SK-N-SH treated with all-trans-retinoic acid at 6 μM for 48 hours (cell line): ENCODE measurements around the gene RAVER2.

Source experiments
- ARNTL ChIP-seq: fragments of 450-650 bp; formaldehyde crosslinking; IDR thresholded peaks from 2 replicates; pipeline ENCODE4 v1.5.0; 2020; ENCODE audit warnings: low read depth, mild to moderate bottlenecking, moderate library complexity, borderline replicate concordance
- CREB5 ChIP-seq: fragments of 250-450 bp; sonication (Bioruptor Pico); IDR thresholded peaks from 2 replicates; pipeline ENCODE4 v1.5.1; 2020; ENCODE audit warnings: low read depth, mild to moderate bottlenecking, moderate library complexity
- CSRNP3 ChIP-seq: fragments of 250-450 bp; sonication (Bioruptor Pico); IDR thresholded peaks from 2 replicates; pipeline ENCODE4 v1.5.1; 2021; ENCODE audit warnings: mild to moderate bottlenecking, moderate library complexity
- ESRRG ChIP-seq: fragments of 250-450 bp; sonication (Bioruptor Pico); IDR thresholded peaks from 2 replicates; pipeline ENCODE4 v1.6.1; 2021; ENCODE audit warnings: mild to moderate bottlenecking
- OSR1 ChIP-seq: fragments of 250-450 bp; sonication (Bioruptor Pico); IDR thresholded peaks from 2 replicates; pipeline ENCODE4 v1.8.0; 2022; ENCODE audit warnings: moderate library complexity, mild to moderate bottlenecking, inconsistent platforms
- RARB ChIP-seq: fragments of 250-450 bp; sonication (Bioruptor Pico); IDR thresholded peaks from 2 replicates; pipeline ENCODE4 v1.8.0; 2021; ENCODE audit warnings: mild to moderate bottlenecking, moderate library complexity
- SNAI2 ChIP-seq: fragments of 250-450 bp; sonication (Bioruptor Pico); IDR thresholded peaks from 2 replicates; pipeline ENCODE4 v1.5.0; 2020; ENCODE audit warnings: mild to moderate bottlenecking, moderate library complexity
- TOX ChIP-seq: fragments of 250-450 bp; sonication (Bioruptor Pico); IDR thresholded peaks from 2 replicates; pipeline ENCODE4 v1.8.0; 2021; ENCODE audit warnings: mild to moderate bottlenecking, moderate library complexity, borderline replicate concordance
- TSHZ2 ChIP-seq: fragments of 250-450 bp; sonication (Bioruptor Pico); IDR thresholded peaks from 2 replicates; pipeline ENCODE4 v1.5.0; 2020; ENCODE audit warnings: mild to moderate bottlenecking, moderate library complexity
- ZFP3 ChIP-seq: fragments of 250-450 bp; sonication (Bioruptor Pico); IDR thresholded peaks from 2 replicates; pipeline ENCODE4 v1.5.0; 2020; ENCODE audit warnings: mild to moderate bottlenecking, moderate library complexity
- ZFP30 ChIP-seq: fragments of 450-650 bp; formaldehyde crosslinking; IDR thresholded peaks from 2 replicates; pipeline ENCODE4 v1.5.0; 2022; ENCODE audit warnings: mild to moderate bottlenecking, moderate library complexity
- ZNF565 ChIP-seq: fragments of 450-650 bp; formaldehyde crosslinking; conservative IDR thresholded peaks from 2 replicates; pipeline ENCODE4 v1.5.0; 2020; ENCODE audit warnings: low read depth, mild to moderate bottlenecking, moderate library complexity
- ZNF70 ChIP-seq: fragments of 450-650 bp; formaldehyde crosslinking; IDR thresholded peaks from 2 replicates; pipeline ENCODE4 v1.5.0; 2020; ENCODE audit warnings: mild to moderate bottlenecking, moderate library complexity

- TF ChIP-seq SNAI2 (CRISPR knock-in tag) (no peak), TSHZ2 (CRISPR knock-in tag) (no peak), OSR1 (CRISPR knock-in tag) (no peak), ZFP3 (CRISPR knock-in tag) (no peak), ARNTL (CRISPR knock-in tag) (no peak), TOX (CRISPR knock-in tag) (no peak), RARB (CRISPR knock-in tag) (no peak), ZNF70 (CRISPR knock-in tag) (no peak), CREB5 (CRISPR knock-in tag) (no peak), ESRRG (CRISPR knock-in tag) (no peak), ZFP30 (CRISPR knock-in tag) (no peak), CSRNP3 (CRISPR knock-in tag) (no peak), ZNF565 (CRISPR knock-in tag) (no peak)
Observed at GRCh38 chr1:64877598-64877997, 132.7 kb downstream of the RAVER2 start.
